Muscle of leg (tissue), 11 donors: ENCODE results near the gene DSTYK. TPM values are rescaled to one million over a fixed set of nuclear protein-coding genes. Genes with fewer than 3 reads are reported as not detected.

Experiments used
- DNase-seq: peaks from one replicate; pipeline ENCODE4 v3.0.0; 2013
- H3K27ac ChIP-seq: one replicate; pipeline ENCODE4 v1.5.1; 2013; ENCODE audit warnings: mild to moderate bottlenecking, low read length, control low read depth
- H3K27me3 ChIP-seq: one replicate; pipeline ENCODE4 v1.6.1; 2013; ENCODE audit warnings: low read length; ENCODE audit not compliant: control insufficient read depth, insufficient read depth
- H3K36me3 ChIP-seq: one replicate; pipeline ENCODE4 v1.6.1; 2013; ENCODE audit warnings: low read length; ENCODE audit not compliant: control insufficient read depth, insufficient read depth
- H3K4me1 ChIP-seq: one replicate; pipeline ENCODE4 v1.6.1; 2013; ENCODE audit warnings: low read length; ENCODE audit not compliant: control insufficient read depth, insufficient read depth
- H3K4me3 ChIP-seq: one replicate; pipeline ENCODE4 v1.5.1; 2013; ENCODE audit warnings: low read length, control low read depth
- H3K9me3 ChIP-seq: replicated peaks from 2 replicates; pipeline ENCODE4 v1.6.1; 2013; ENCODE audit warnings: low read depth, low read length; ENCODE audit not compliant: control insufficient read depth
- WGBS: methylation state at CpG from one replicate; pipeline ENCODE4 v1.1.5; 2013; ENCODE audit warnings: missing lambda C conversion rate; ENCODE audit not compliant: insufficient coverage; 5-methylcytosine and 5-hydroxymethylcytosine counted together
- polyA plus RNA-seq, 8 donors: library from polyadenylated mRNA; unstranded; fragments of 120-200 nt; gene quantifications; one replicate each; pipeline versions ENCODE4 v1.2.1 to v1.2.3, GENCODE V29; 2013; ENCODE audit warnings: inconsistent platforms in 1 of 8, low replicate concordance in 1 of 8; ENCODE audit not compliant: insufficient read length in 8 of 8, insufficient read depth in 1 of 8
- total RNA-seq: library from RNA; stranded (reverse); fragments of 120-200 nt; gene quantifications from one replicate; pipeline ENCODE4 v1.2.4, GENCODE V29; 2013

DSTYK gene
- total and polyA plus RNA-seq, 9 donors: 6.0 to 9.4 (median 7.1) TPM

GRCh38 chr1:205111354-205111753, 100.1 kb downstream of the DSTYK start:
- Histone ChIP-seq H3K4me3 (no peak overlapping the region), H3K4me1 (no peaks in the 10 kb centered on the region), H3K27me3 (no peaks in the 10 kb centered on the region), H3K36me3 (peaks cover 15% of the 10 kb centered on the region), H3K9me3 (no peaks in the 10 kb centered on the region), H3K27ac (no peak overlapping the region)
- DNase-seq: no peak

- WGBS: 100% methylated on average over 2 of the region's 5 CpGs
- Histone ChIP-seq H3K4me1 (no peaks in the 10 kb centered on the region), H3K4me3 (no peak overlapping the region), H3K27ac (no peak overlapping the region), H3K36me3 (peaks cover 26% of the 10 kb centered on the region), H3K27me3 (no peaks in the 10 kb centered on the region), H3K9me3 (no peaks in the 10 kb centered on the region)
- DNase-seq: no peak
Observed at GRCh38 chr1:205109711-205110110, 101.8 kb downstream of the DSTYK start.

- H3K27me3 ChIP-seq: no peaks in the 10 kb centered on the region
- DNase-seq: no peak
- no CpG with 5 or more reads among the region's 1 CpG for WGBS
- no peaks in the 10 kb centered on the region for H3K9me3 ChIP-seq
- no peak overlapping the region for H3K4me3 ChIP-seq
- H3K4me1 ChIP-seq: no peaks in the 10 kb centered on the region
- H3K27ac ChIP-seq: no peak overlapping the region
- peaks cover 28% of the 10 kb centered on the region for H3K36me3 ChIP-seq
Observed at GRCh38 chr1:205109269-205109668, 102.2 kb downstream of the DSTYK start.

GRCh38 chr1:205108464-205108863, 103.0 kb downstream of the DSTYK start:
- Histone ChIP-seq H3K36me3 (peaks cover 27% of the 10 kb centered on the region), H3K9me3 (no peaks in the 10 kb centered on the region), H3K4me3 (no peak overlapping the region), H3K27me3 (no peaks in the 10 kb centered on the region), H3K27ac (no peak overlapping the region), H3K4me1 (no peaks in the 10 kb centered on the region)
- WGBS: no CpG with 5 or more reads among the region's 4 CpGs
- no peak for DNase-seq

GRCh38 chr1:205107327-205107726, 104.2 kb downstream of the DSTYK start:
- H3K4me3 ChIP-seq: no peak overlapping the region
- no peaks in the 10 kb centered on the region for H3K4me1 ChIP-seq
- peaks cover 26% of the 10 kb centered on the region for H3K36me3 ChIP-seq
- no peak overlapping the region for H3K27ac ChIP-seq
- H3K9me3 ChIP-seq: no peaks in the 10 kb centered on the region
- 100% methylated on average over 2 of the region's 4 CpGs for WGBS
- no peak for DNase-seq
- H3K27me3 ChIP-seq: no peaks in the 10 kb centered on the region

- Histone ChIP-seq H3K4me1 (no peaks in the 10 kb centered on the region), H3K9me3 (no peaks in the 10 kb centered on the region), H3K4me3 (no peak overlapping the region), H3K27ac (no peak overlapping the region), H3K27me3 (no peaks in the 10 kb centered on the region), H3K36me3 (peaks cover 50% of the 10 kb centered on the region)
- DNase-seq: no peak
- WGBS: no CpG with 5 or more reads among the region's 3 CpGs
Observed at GRCh38 chr1:205102404-205102803, 109.1 kb downstream of the DSTYK start.

- DNase-seq: no peak
- H3K27ac ChIP-seq: no peak overlapping the region
- H3K27me3 ChIP-seq: no peaks in the 10 kb centered on the region
- no peaks in the 10 kb centered on the region for H3K9me3 ChIP-seq
- peaks cover 53% of the 10 kb centered on the region for H3K36me3 ChIP-seq
- H3K4me3 ChIP-seq: no peak overlapping the region
- H3K4me1 ChIP-seq: no peaks in the 10 kb centered on the region
Observed at GRCh38 chr1:205098242-205098641, 113.3 kb downstream of the DSTYK start.

- H3K36me3 ChIP-seq: peaks cover 61% of the 10 kb centered on the region
Observed at GRCh38 chr1:205095422-205095821, 116.1 kb downstream of the DSTYK start.

More at GRCh38 chr1:205095422-205095821, 116.1 kb downstream of the DSTYK start:
- no peaks in the 10 kb centered on the region for H3K27me3 ChIP-seq
- H3K4me1 ChIP-seq: no peaks in the 10 kb centered on the region
- no peaks in the 10 kb centered on the region for H3K9me3 ChIP-seq
- no peak overlapping the region for H3K27ac ChIP-seq
- H3K4me3 ChIP-seq: no peak overlapping the region
- no peak for DNase-seq

Other genes starting within 250 kb of the DSTYK start
- gene CNTN2, start 168.5 kb downstream of the DSTYK start, total RNA-seq: 0.93 TPM
- gene CNTN2, start 168.5 kb downstream of the DSTYK start, polyA plus RNA-seq: 1 to 10 TPM in 3 of 8 donors, under 1 TPM in 5; 0.23 to 1.5 (median 0.72) TPM
- gene TMEM81, start 127.2 kb downstream of the DSTYK start, total RNA-seq: 1.6 TPM
- gene TMEM81, start 127.2 kb downstream of the DSTYK start, polyA plus RNA-seq: 1 to 10 TPM; 1.5 to 3.3 (median 2.3) TPM
- gene RBBP5, start 89.7 kb downstream of the DSTYK start, total RNA-seq: 10.6 TPM
- gene RBBP5, start 89.7 kb downstream of the DSTYK start, polyA plus RNA-seq: 10 to 100 TPM in 6 of 8 donors, 1 to 10 TPM in 2; 8.6 to 12.6 (median 10.8) TPM
- 6.1 TPM for gene TMCC2, start 16.2 kb upstream of the DSTYK start, total RNA-seq
- 10 to 100 TPM in 5 of 8 donors, 1 to 10 TPM in 3; 8.0 to 13.4 (median 10.9) TPM for gene TMCC2, start 16.2 kb upstream of the DSTYK start, polyA plus RNA-seq
- gene NUAK2, start 110.0 kb upstream of the DSTYK start, total RNA-seq: 0.40 TPM
- 1 to 10 TPM in 1 of 8 donors, under 1 TPM in 7; 0.35 to 1.5 (median 0.42) TPM for gene NUAK2, start 110.0 kb upstream of the DSTYK start, polyA plus RNA-seq
- gene KLHDC8A, start 145.2 kb upstream of the DSTYK start, total RNA-seq: 0.22 TPM
- gene KLHDC8A, start 145.2 kb upstream of the DSTYK start, polyA plus RNA-seq: under 1 TPM; 0.22 to 0.84 (median 0.40) TPM
- gene LEMD1, start 210.4 kb upstream of the DSTYK start, total RNA-seq: not detected
- under 1 TPM in 1 of 8 donors, not detected in 7; 0.39 TPM for gene LEMD1, start 210.4 kb upstream of the DSTYK start, polyA plus RNA-seq
- gene BLACAT1, start 244.3 kb upstream of the DSTYK start, total RNA-seq: not detected
- under 1 TPM in 2 of 8 donors, not detected in 6; 0.10 TPM for gene BLACAT1, start 244.3 kb upstream of the DSTYK start, polyA plus RNA-seq